Gastroesophageal sphincter (tissue), 2 donors: ENCODE measurements around the gene PHF23.

ENCODE experiments used
- POLR2A ChIP-seq, 2 donors: fragments of 450-650 bp; IDR thresholded peaks; one replicate each; pipeline ENCODE4 v1.6.1; 2017; ENCODE audit warnings: antibody characterized with exemption in 2 of 2, mild to moderate bottlenecking in 2 of 2, moderate library complexity in 1 of 2
- POLR2AphosphoS5 ChIP-seq: sonication (generic); formaldehyde crosslinking; IDR thresholded peaks from one replicate; pipeline ENCODE4 v1.6.1; 2017; ENCODE audit warnings: antibody characterized with exemption

DNA sequence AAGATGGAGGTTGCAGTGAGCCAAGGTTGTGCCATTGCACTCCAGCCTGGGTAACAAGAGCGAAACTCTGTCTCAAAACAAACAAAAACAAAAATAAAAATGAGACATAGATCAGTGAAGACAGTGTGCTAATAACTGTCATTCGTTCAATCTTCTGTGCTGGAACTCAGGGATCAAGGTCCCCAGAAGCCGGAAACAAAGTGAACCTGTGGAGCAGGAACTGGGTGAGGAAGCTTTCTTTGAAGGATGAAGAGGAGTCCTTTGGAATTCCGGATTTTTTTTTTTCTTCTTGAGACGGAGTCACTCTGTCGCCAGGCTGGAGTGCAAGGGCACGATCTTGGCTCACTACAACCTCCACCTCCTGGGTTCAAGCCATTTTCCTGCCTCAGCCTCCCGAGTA is 40.2 kb upstream of the PHF23 start:
- no peak for TF ChIP-seq POLR2A (IDR thresholded peaks at IDR 0.05)
- no peak for TF ChIP-seq POLR2AphosphoS5
